Measurements from ENCODE around the gene USE1. TPM values are rescaled to one million over a fixed set of nuclear protein-coding genes. Genes with fewer than 3 reads are reported as not detected.
A peak's percentile ranks its signal among the peaks of the same experiment; 100 is the strongest.

The USE1 gene
- total RNA-seq, 2 donors from 2014 or later = 13.2 to 20.1 TPM

DNA sequence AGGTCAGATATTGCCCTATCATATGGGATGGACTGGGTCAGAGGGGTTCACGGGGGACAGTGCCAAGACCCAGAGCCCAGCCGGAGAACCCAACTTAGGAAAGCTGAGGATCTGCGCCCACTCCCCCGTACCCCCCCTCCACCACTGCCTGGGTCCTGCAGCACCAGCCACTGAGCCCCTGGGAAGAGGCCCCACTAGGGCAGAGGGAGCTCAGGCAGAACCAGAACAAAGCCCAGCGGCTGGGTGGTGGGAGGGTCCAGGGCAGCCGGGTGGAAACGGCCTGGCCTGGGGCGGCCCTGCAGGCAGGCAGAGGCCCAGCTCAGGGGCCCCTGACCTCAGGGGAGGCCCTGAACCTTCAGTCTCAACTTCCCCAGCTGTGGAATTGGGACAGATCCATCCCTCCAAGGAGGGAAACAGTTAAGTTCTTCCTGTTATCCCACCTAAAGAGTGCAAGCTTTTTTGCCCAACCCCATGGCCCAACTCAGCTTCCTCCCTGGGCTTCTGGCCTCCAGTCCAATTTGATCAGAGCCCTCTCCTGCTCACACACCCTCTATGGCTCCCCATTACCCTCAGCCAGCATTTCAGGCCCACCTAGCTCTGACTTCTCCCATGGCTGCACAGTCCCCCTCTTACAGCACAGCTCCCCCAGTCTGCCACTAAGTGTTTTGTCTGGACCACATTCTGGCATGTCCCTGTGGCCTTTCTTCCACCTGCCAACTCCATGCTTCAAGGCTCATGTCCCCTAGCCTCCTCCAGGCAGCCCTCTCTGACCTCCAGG, 27.5 kb downstream of the USE1 start:
- H3K4me1 ChIP-seq = peaks cover 66% of the 10 kb centered on the region
- no peak overlapping the region for H3K4me3 ChIP-seq
- 61 to 70% methylated on average over 2 to 8 of the region's 8 CpGs for WGBS, 2 donors
- no peak for TF ChIP-seq POLR2A (IDR thresholded peaks at IDR 0.05)
- TF ChIP-seq, protein P1, sequence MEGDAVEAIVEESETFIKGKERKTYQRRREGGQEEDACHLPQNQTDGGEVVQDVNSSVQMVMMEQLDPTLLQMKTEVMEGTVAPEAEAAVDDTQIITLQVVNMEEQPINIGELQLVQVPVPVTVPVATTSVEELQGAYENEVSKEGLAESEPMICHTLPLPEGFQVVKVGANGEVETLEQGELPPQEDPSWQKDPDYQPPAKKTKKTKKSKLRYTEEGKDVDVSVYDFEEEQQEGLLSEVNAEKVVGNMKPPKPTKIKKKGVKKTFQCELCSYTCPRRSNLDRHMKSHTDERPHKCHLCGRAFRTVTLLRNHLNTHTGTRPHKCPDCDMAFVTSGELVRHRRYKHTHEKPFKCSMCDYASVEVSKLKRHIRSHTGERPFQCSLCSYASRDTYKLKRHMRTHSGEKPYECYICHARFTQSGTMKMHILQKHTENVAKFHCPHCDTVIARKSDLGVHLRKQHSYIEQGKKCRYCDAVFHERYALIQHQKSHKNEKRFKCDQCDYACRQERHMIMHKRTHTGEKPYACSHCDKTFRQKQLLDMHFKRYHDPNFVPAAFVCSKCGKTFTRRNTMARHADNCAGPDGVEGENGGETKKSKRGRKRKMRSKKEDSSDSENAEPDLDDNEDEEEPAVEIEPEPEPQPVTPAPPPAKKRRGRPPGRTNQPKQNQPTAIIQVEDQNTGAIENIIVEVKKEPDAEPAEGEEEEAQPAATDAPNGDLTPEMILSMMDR (IDR thresholded peaks at IDR 0.05) = no peak
- no peak for DNase-seq
- ATAC-seq = no peak
- H3K27ac ChIP-seq = peak overlapping the region; percentile 80 to 97 (median 86)
- H3K27me3 ChIP-seq = no peaks in the 10 kb centered on the region
- no peaks in the 10 kb centered on the region for H3K9me3 ChIP-seq
- no peaks in the 10 kb centered on the region for H3K36me3 ChIP-seq (replicated peaks in 1 of 2; ENCODE audit: insufficient read depth in 1 of 2, low read depth in 2 of 2)
- intact Hi-C loops (cut with DNase I) = no loop called here

DNA sequence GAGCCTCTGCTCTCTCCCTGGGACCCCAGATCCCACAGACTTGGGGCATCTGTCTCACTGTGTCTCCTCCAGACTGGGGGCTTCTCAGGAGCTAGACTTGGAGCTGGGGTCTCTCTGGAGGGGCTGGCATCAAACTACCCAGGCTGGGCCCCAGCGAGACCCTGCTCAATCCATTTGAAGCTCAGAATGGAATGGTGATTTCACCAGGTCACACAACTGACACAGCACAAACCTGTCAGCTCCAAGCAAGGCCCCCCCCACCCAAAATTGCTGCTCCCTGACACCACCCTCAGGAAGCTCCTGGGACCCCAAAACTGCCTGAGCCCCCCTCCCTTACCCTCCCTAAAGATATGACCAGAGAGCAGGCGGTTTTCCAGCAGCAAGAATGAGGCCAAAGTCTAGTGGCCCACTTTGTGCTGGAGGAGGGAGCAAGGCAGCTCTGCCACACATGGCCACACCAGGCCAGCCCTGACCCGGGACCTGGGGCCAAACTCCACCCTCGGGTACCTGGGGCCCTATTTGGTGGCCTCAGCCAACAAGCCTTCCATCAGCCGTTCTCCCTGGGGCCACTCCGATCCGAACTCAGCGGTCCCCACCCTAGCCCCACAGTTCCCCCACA, 28.2 kb downstream of the USE1 start:
- H3K27ac ChIP-seq = peak overlapping the region; percentile 80 to 97 (median 86)
- intact Hi-C loops (cut with DNase I) = no loop called here
- H3K4me3 ChIP-seq = peak overlapping the region; percentile 44 to 94
- peak; percentile 38 to 58 (median 47) for DNase-seq
- H3K27me3 ChIP-seq = no peaks in the 10 kb centered on the region
- 15 to 18% methylated on average over 3 to 8 of the region's 8 CpGs for WGBS, 2 donors
- TF ChIP-seq, protein P1 (IDR thresholded peaks at IDR 0.05) = no peak
- TF ChIP-seq POLR2A (IDR thresholded peaks at IDR 0.05) = no peak
- H3K9me3 ChIP-seq = no peaks in the 10 kb centered on the region
- H3K4me1 ChIP-seq = peaks cover 69% of the 10 kb centered on the region
- no peak for ATAC-seq
- H3K36me3 ChIP-seq (replicated peaks in 1 of 2; ENCODE audit: insufficient read depth in 1 of 2, low read depth in 2 of 2) = no peaks in the 10 kb centered on the region

DNA sequence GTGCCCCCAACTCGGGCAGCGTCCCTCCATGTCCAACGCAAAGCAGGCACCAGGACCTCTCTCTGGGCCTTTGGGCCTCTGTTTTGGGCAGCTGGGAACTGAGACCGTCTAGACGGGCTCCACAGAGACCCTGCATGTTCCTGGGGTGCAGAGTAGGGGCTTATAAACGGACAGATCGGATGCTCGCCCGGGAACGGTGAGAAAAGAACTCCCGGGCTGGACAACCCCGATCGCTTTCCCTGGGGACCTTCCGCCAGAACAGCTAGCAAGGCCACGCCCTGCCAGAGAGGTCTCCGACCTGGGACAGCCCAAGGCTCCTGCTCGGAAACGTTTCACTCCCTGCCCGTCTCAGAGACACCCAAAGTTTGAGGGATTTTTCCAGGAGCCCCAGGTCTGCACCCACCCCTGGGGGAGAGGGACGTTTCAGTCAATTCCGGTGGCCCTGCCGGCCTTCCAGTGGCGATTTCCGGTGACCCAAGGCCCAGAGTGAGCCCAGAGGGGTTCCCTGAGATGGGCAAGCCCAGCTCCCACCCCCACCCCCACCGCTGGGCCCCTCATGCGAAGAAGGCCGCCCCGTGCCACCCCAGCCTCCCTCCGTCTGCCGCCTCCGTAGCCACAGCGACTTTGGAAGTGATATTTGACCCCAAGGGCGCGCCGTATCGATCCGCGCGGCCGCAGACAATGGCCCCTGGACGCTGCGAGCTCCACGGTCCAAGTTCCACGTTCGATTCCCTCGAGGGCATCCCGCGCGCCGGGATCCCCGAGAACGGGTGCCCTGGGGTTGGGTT, 28.9 kb downstream of the USE1 start:
- Histone ChIP-seq H3K9me3 (no peaks in the 10 kb centered on the region), H3K4me3 (peak overlapping the region; percentile 44 to 94), H3K27me3 (no peaks in the 10 kb centered on the region), H3K36me3 (replicated peaks in 1 of 2; ENCODE audit: insufficient read depth in 1 of 2, low read depth in 2 of 2) (no peaks in the 10 kb centered on the region), H3K27ac (peak overlapping the region; percentile 80 to 97 (median 86)), H3K4me1 (peaks cover 76% of the 10 kb centered on the region)
- DNase-seq (peak; percentile 63 to 71 (median 67)), ATAC-seq (peak; percentile 9)
- intact Hi-C loops (cut with DNase I) = no loop called here
- 0 to 6% methylated on average over 7 to 52 of the region's 52 CpGs for WGBS, 2 donors
- TF ChIP-seq, protein P1 (IDR thresholded peaks at IDR 0.05) = no peak
- TF ChIP-seq POLR2A (IDR thresholded peaks at IDR 0.05) = no peak

DNA sequence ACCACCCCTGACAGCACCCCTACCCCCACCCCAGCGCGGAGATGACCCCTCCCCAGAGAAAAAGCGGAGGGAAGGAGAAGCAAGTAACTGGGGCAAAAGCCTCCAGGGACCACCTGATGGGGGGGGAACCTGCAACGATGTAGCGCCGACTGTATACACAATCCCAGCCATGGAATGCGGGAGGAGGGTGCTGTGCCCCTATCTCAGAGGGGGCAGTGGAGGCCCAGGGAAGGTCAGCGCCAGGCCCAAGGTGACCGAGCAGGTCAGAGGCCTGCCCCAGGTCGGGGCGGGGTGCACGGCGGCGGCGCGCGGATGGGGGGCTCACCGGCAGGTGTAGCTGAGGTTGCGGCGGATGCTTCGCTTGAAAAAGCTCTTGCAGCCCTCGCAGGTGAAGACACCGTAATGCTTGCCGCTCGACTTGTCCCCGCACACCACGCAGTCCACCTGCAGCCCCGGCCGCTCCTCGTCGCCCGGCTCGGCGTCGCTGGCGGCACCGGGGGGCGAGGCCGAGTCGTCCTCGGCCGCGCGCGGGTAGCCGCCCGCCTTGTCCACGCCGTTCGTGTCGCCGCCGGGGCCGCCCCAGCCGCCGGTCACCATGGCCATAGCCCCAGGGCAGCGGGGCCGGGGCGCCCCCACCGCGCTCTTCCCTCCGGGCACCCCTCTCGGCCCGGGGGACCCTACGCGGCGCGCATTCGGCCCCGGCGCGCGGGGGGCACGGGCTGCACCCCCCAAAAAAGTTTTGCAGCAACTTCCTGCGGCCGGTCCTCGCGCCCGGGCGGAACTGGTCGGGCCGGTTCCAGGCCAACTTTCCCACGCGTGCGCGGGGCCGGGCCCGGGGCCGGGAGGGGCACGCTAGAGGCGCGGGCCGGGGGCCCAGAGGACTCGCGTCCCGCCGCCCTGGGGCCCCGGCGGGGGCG, 29.7 kb downstream of the USE1 start:
- H3K9me3 ChIP-seq = no peaks in the 10 kb centered on the region
- 2 to 4% methylated on average over 16 to 50 of the region's 100 CpGs for WGBS, 2 donors
- TF ChIP-seq, protein P1 (IDR thresholded peaks at IDR 0.05) = no peak
- no peaks in the 10 kb centered on the region for H3K36me3 ChIP-seq (replicated peaks in 1 of 2; ENCODE audit: insufficient read depth in 1 of 2, low read depth in 2 of 2)
- H3K27ac ChIP-seq = peak overlapping the region; percentile 80 to 97 (median 86)
- H3K4me1 ChIP-seq = peaks cover 77% of the 10 kb centered on the region
- intact Hi-C loops (cut with DNase I) = no loop called here
- H3K4me3 ChIP-seq = peak overlapping the region; percentile 44 to 94
- peak; percentile 29 for ATAC-seq
- peak; percentile 50 to 68 (median 68) for DNase-seq
- no peaks in the 10 kb centered on the region for H3K27me3 ChIP-seq

All from body of pancreas (tissue), 4 donors.